IMR-90 (cell line): ENCODE measurements around the gene RBFOX2.

Experiments used
- CTCF ChIP-seq: conservative IDR thresholded peaks from 2 replicates; pipeline ENCODE4 v1.5.1; 2012; ENCODE audit warnings: mild to moderate bottlenecking, low read depth, low read length, improper control_type of control experiment
- MXI1 ChIP-seq: IDR thresholded peaks from 2 replicates; pipeline ENCODE4 v1.6.1; 2012; ENCODE audit warnings: low read depth, mild to moderate bottlenecking, low read length, moderate library complexity, borderline replicate concordance
- POLR2A ChIP-seq: IDR thresholded peaks from 2 replicates; pipeline ENCODE4 v1.6.1; 2012; ENCODE audit warnings: mild to moderate bottlenecking, low read depth, low read length

GRCh38 chr22:35866651-35867050, 162.0 kb downstream of the RBFOX2 start:
- TF ChIP-seq CTCF (no peak), POLR2A (no peak), MXI1 (no peak)
